Breast epithelium (tissue), 3 donors: ENCODE results near the gene CAMSAP1.

ENCODE experiments used
- CTCF ChIP-seq, 3 donors: fragments of 450-650 bp; IDR thresholded peaks; one replicate each; pipeline ENCODE4 v1.5.1; 2016 to 2017; ENCODE audit warnings: antibody characterized with exemption in 3 of 3, mild to moderate bottlenecking in 3 of 3, moderate library complexity in 3 of 3
- POLR2A ChIP-seq: fragments of 450-650 bp; IDR thresholded peaks from one replicate; pipeline ENCODE4 v1.6.1; 2016; ENCODE audit warnings: antibody characterized with exemption, mild to moderate bottlenecking, moderate library complexity
- POLR2AphosphoS5 ChIP-seq, 3 donors: sonication (generic); formaldehyde crosslinking; IDR thresholded peaks; one replicate each; pipeline ENCODE4 v1.6.1; 2017; ENCODE audit warnings: antibody characterized with exemption in 3 of 3

DNA sequence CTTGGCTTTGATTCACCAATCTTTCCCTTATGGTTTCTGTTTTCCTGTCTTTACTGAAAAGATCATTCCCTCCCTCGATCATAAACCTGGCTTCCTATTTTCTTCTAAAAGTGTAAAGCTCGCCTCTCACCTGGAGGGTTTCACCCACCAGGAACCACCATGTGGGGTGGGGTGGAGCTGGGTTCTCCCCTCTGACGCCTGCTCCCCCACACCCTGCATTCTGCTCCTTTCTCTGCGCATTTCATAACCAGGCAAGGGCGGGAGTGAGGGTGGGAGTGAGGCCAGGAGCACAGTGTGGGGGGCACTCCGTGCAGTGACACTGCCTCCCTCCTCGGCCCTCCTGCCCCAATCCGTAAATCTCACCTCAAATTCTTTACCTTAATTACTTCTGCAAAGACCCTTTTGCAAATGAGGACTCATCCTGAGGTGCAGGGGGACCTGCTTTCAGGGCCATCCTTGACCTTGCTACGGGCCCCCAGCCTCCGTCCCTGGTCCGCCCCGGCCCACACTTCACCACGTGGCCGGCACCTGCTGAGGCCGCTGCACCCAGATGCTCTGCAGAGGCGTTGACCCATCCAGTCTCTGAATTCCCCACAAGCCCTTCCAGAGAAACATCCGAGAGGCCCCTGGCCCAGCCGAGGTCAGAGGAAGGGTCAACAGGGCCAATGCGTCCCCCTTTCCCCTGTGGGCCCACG, 146.0 kb downstream of the CAMSAP1 start:
- TF ChIP-seq CTCF (IDR thresholded peaks at IDR 0.05) (no peak), POLR2A (no peak), POLR2AphosphoS5 (IDR thresholded peaks at IDR 0.05) (no peak)
